Measurements from ENCODE around the gene GTSE1.

DNA sequence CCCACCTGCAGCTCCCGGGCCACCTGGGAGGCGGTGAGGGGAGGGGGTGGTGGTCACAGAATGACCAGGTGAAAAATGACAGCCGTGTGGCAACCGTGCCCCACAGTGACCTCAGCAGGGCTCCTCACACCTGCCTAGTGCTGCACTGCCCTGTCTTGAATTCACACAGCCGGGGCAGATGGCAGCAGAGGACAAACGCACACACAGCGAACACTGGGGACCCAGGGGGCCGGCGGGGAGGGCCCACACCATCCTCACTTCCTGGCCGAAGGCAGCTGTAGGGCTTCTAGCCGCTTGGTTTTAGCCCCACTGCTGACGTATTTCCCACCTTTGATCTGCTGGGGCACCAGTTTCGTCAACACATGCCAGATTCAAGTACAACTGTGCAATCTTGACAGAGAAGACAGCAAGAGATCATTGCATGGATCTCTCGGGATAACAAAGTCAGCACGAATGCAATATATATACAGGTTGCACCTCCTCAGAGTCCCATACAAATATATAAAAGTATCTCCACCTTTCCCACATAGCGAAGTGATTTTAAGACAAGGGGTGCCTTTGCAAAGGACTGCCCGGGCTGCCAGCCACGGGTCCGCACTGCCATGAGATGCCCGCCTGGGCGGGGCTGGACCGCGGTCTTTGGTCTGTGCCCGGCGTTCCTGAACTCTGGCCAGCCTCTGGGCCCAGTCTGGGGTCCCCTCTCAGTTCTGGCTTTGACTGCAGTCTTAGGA is 65.7 kb downstream of the GTSE1 start:
- TF ChIP-seq, protein P1, sequence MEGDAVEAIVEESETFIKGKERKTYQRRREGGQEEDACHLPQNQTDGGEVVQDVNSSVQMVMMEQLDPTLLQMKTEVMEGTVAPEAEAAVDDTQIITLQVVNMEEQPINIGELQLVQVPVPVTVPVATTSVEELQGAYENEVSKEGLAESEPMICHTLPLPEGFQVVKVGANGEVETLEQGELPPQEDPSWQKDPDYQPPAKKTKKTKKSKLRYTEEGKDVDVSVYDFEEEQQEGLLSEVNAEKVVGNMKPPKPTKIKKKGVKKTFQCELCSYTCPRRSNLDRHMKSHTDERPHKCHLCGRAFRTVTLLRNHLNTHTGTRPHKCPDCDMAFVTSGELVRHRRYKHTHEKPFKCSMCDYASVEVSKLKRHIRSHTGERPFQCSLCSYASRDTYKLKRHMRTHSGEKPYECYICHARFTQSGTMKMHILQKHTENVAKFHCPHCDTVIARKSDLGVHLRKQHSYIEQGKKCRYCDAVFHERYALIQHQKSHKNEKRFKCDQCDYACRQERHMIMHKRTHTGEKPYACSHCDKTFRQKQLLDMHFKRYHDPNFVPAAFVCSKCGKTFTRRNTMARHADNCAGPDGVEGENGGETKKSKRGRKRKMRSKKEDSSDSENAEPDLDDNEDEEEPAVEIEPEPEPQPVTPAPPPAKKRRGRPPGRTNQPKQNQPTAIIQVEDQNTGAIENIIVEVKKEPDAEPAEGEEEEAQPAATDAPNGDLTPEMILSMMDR (conservative IDR thresholded peaks at IDR 0.05 in 1 of 2, IDR thresholded peaks at IDR 0.05 in 1 of 2; ENCODE audit: low read depth in 1 of 2, low read length in 2 of 2), result no peak
- TF ChIP-seq EZH2 (IDR thresholded peaks at IDR 0.05; ENCODE audit: low read length, missing control alignments), result no peak

Measured in fibroblast of lung (primary cell).